GM13977 (cell line): ENCODE data around the gene DPM1.

Experiments used
- DNase-seq: peaks from one replicate; pipeline ENCODE4 v3.0.0; 2012; ENCODE audit warnings: low spot score
- in situ Hi-C: fragments of 300-500 bp; cut with MboI; formaldehyde crosslinking; loops from one replicate; pipeline ENCODE4 v1.12.0; 2022; ENCODE audit warnings: low sequenced_read_pairs, low pct_unique_long_range_greater_than_20kb, mixed read lengths, inconsistent platforms; ENCODE audit not compliant: unreplicated experiment
- TF ChIP-seq, protein P1 (sequence below): IDR thresholded peaks from 2 replicates; pipeline ENCODE4 v1.5.1; 2012; ENCODE audit warnings: mild to moderate bottlenecking, control low read depth; ENCODE audit not compliant: insufficient read depth; ENCODE audit errors: extremely low read depth, missing control alignments

The DPM1 gene

GRCh38 chr20:50887576-50887975 is 70.8 kb downstream of the DPM1 start:
- TF ChIP-seq, protein P1, sequence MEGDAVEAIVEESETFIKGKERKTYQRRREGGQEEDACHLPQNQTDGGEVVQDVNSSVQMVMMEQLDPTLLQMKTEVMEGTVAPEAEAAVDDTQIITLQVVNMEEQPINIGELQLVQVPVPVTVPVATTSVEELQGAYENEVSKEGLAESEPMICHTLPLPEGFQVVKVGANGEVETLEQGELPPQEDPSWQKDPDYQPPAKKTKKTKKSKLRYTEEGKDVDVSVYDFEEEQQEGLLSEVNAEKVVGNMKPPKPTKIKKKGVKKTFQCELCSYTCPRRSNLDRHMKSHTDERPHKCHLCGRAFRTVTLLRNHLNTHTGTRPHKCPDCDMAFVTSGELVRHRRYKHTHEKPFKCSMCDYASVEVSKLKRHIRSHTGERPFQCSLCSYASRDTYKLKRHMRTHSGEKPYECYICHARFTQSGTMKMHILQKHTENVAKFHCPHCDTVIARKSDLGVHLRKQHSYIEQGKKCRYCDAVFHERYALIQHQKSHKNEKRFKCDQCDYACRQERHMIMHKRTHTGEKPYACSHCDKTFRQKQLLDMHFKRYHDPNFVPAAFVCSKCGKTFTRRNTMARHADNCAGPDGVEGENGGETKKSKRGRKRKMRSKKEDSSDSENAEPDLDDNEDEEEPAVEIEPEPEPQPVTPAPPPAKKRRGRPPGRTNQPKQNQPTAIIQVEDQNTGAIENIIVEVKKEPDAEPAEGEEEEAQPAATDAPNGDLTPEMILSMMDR: no peak
- no peak for DNase-seq
- in situ Hi-C loops: no loop called here

- no peak for DNase-seq
- TF ChIP-seq, protein P1: no peak
- in situ Hi-C loops: no loop called here
Measured at GRCh38 chr20:50886184-50886790, 72.0 kb downstream of the DPM1 start.

- TF ChIP-seq, protein P1: no peak
- no peak for DNase-seq
- in situ Hi-C loops: no loop called here
Measured at GRCh38 chr20:50885781-50886180, 72.6 kb downstream of the DPM1 start.

GRCh38 chr20:50885068-50885467 is 73.3 kb downstream of the DPM1 start:
- in situ Hi-C loops: no loop called here
- no peak for DNase-seq
- TF ChIP-seq, protein P1: no peak
